HG03520 (cell line): ENCODE data around the gene MSRB3.

Experiments used
- ATAC-seq: cut with Tn5 transposase; IDR thresholded peaks from one replicate; pipeline ENCODE4 v1.9.1; 2021; ENCODE audit warnings: mild to moderate bottlenecking, moderate library complexity; ENCODE audit not compliant: unreplicated experiment

Gene MSRB3

GRCh38 chr12:65278576-65279368 is at the start of gene MSRB3:
Gene MSRB3, plus strand, starts transcription at chr12:65278683. Its CDS starts 29,897 bp downstream, at chr12:65308580.
- peak; percentile 52 for ATAC-seq

GRCh38 chr12:65229441-65229840 is 49.0 kb upstream of the MSRB3 start:
- no peak for ATAC-seq

- ATAC-seq: no peak
These were observed 45.9 kb upstream of the MSRB3 start for GRCh38 chr12:65232476-65233077.

- no peak for ATAC-seq
These were observed 41.3 kb upstream of the MSRB3 start for GRCh38 chr12:65237153-65237552.

GRCh38 chr12:65238609-65239008 is 39.9 kb upstream of the MSRB3 start:
- ATAC-seq: no peak

GRCh38 chr12:65248656-65249633 is 29.5 kb upstream of the MSRB3 start:
- no peak for ATAC-seq

- ATAC-seq: no peak
These were observed 26.0 kb upstream of the MSRB3 start for GRCh38 chr12:65252515-65252914.

GRCh38 chr12:65257986-65258385 is 20.5 kb upstream of the MSRB3 start:
- ATAC-seq: no peak

- no peak for ATAC-seq
These were observed 19.0 kb upstream of the MSRB3 start for GRCh38 chr12:65259501-65259900.

- no peak for ATAC-seq
These were observed 14.7 kb upstream of the MSRB3 start for GRCh38 chr12:65263777-65264176.

GRCh38 chr12:65266408-65266807 is 12.1 kb upstream of the MSRB3 start:
- ATAC-seq: no peak

- ATAC-seq: no peak
These were observed 8.9 kb upstream of the MSRB3 start for GRCh38 chr12:65269603-65270002.

GRCh38 chr12:65274602-65275272 is 3.7 kb upstream of the MSRB3 start:
- ATAC-seq: no peak

- no peak for ATAC-seq
These were observed 2.9 kb upstream of the MSRB3 start for GRCh38 chr12:65275627-65276026.

- ATAC-seq: no peak
These were observed 1.5 kb upstream of the MSRB3 start for GRCh38 chr12:65276916-65277530.

GRCh38 chr12:65277994-65278575 is 398 bp upstream of the MSRB3 start:
- ATAC-seq: no peak

- ATAC-seq: no peak
These were observed 1.1 kb downstream of the MSRB3 start for GRCh38 chr12:65279369-65280112.

GRCh38 chr12:65280306-65280705 is 1.8 kb downstream of the MSRB3 start:
- ATAC-seq: no peak

GRCh38 chr12:65282840-65283239 is 4.4 kb downstream of the MSRB3 start:
- no peak for ATAC-seq
